WTC11 (cell line): ENCODE results near the gene FABP7.

ENCODE experiments used
- ARID4B ChIP-seq: sonication (generic); formaldehyde crosslinking; IDR thresholded peaks from 2 replicates; pipeline ENCODE4 v1.8.0; 2023; ENCODE audit warnings: missing genetic modification reagents, mild to moderate bottlenecking, borderline replicate concordance
- CTCF ChIP-seq: fragments of 200-600 bp; IDR thresholded peaks from 2 replicates; pipeline ENCODE4 v1.8.0; 2022; ENCODE audit warnings: antibody characterized with exemption
- ELF4 ChIP-seq: sonication (generic); formaldehyde crosslinking; IDR thresholded peaks from 2 replicates; pipeline ENCODE4 v1.8.1; 2022; ENCODE audit warnings: low read depth, mild to moderate bottlenecking, moderate library complexity, missing genetic modification reagents
- FOXP4 ChIP-seq: sonication (generic); formaldehyde crosslinking; IDR thresholded peaks from 2 replicates; pipeline ENCODE4 v1.8.0; 2022; ENCODE audit warnings: mild to moderate bottlenecking, missing genetic modification reagents
- HMGXB4 ChIP-seq: sonication (generic); formaldehyde crosslinking; IDR thresholded peaks from 2 replicates; pipeline ENCODE4 v1.8.1; 2023; ENCODE audit warnings: mild to moderate bottlenecking, moderate library complexity, missing genetic modification reagents
- IRF1 ChIP-seq: sonication (generic); formaldehyde crosslinking; IDR thresholded peaks from 2 replicates; pipeline ENCODE4 v1.8.0; 2023; ENCODE audit warnings: missing genetic modification reagents
- IRF2 ChIP-seq: sonication (generic); formaldehyde crosslinking; IDR thresholded peaks from 2 replicates; pipeline ENCODE4 v1.8.0; 2022; ENCODE audit warnings: low read depth, missing genetic modification reagents, borderline replicate concordance
- MLX ChIP-seq: sonication (generic); formaldehyde crosslinking; IDR thresholded peaks from 2 replicates; pipeline ENCODE4 v1.8.1; 2023; ENCODE audit warnings: mild to moderate bottlenecking, missing genetic modification reagents, moderate library complexity
- MXD4 ChIP-seq: fragments of 250-450 bp; sonication (Bioruptor Pico); IDR thresholded peaks from 2 replicates; pipeline ENCODE4 v1.8.0; 2021; ENCODE audit warnings: mild to moderate bottlenecking, moderate library complexity, borderline replicate concordance
- TEAD4 ChIP-seq: sonication (generic); formaldehyde crosslinking; IDR thresholded peaks from 2 replicates; pipeline ENCODE4 v1.8.0; 2022; ENCODE audit warnings: mild to moderate bottlenecking, missing genetic modification reagents
- ZBTB43 ChIP-seq: sonication (generic); formaldehyde crosslinking; IDR thresholded peaks from 2 replicates; pipeline ENCODE4 v1.8.1; 2023; ENCODE audit warnings: mild to moderate bottlenecking, missing genetic modification reagents
- ZNF263 ChIP-seq: sonication (generic); formaldehyde crosslinking; IDR thresholded peaks from 2 replicates; pipeline ENCODE4 v1.8.1; 2022; ENCODE audit warnings: low read depth, mild to moderate bottlenecking, moderate library complexity, missing genetic modification reagents
- ZNF423 ChIP-seq: fragments of 250-450 bp; sonication (Bioruptor Pico); IDR thresholded peaks from 2 replicates; pipeline ENCODE4 v2.1.2; 2022; ENCODE audit warnings: mild to moderate bottlenecking, moderate library complexity

GRCh38 chr6:122752459-122752858 is 27.1 kb upstream of the FABP7 start:
- TF ChIP-seq CTCF (no peak), ELF4 (CRISPR knock-in tag) (no peak), ZBTB43 (CRISPR knock-in tag) (no peak), ZNF263 (no peak), MXD4 (CRISPR knock-in tag) (no peak), IRF1 (CRISPR knock-in tag) (no peak), MLX (CRISPR knock-in tag) (no peak), TEAD4 (no peak), IRF2 (CRISPR knock-in tag) (no peak), FOXP4 (CRISPR knock-in tag) (no peak), ZNF423 (no peak), ARID4B (CRISPR knock-in tag) (no peak), HMGXB4 (no peak)
